ENCODE measurements around the gene PPP2R2B. TPM values are rescaled to one million over a fixed set of nuclear protein-coding genes. Genes with fewer than 3 reads are reported as not detected.

PPP2R2B gene
- total RNA-seq, 4 donors from 2014 or later = 0.20 to 1.9 (median 1.3) TPM

DNA sequence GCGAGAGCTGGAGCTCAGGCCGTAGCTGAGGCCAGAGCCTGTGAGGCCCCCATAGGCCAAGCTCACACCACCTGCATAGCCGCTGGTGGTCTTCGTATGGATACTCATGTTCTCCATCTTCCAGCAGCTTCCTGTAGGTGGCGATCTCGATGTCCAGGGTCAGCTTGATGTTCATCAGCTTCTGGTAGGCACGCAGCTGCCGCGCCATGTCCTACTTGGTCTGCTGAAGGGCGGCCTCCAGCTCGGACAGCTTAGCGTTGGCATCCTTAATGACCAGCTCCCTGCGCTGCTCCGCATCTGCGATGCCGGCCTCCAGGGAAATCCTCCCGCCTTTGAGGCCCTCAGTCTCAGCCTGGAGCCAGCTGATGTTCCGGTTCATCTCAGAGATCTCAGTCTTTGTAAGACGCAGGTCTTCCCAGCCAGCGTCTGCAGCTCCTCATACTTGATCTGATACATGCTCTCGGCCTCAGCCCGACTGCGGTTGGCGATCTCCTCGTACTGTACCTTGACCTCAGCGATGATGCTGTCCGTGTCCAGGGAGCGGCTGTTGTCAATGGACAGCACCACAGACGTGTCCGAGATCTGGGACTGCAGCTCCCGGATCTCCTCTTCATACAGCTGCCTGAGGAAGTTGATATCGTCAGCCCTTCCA, 172.1 kb downstream of the PPP2R2B start:
- H3K9me3 ChIP-seq = no peaks in the 10 kb centered on the region
- in situ Hi-C loops (cut with MboI; ENCODE audit: low pct_ligation_motif_present in 1 of 4, low pct_unique_long_range_greater_than_20kb in 1 of 4, low sequenced_read_pairs in 3 of 4) (no loop called here), intact Hi-C loops (cut with DNase I; ENCODE audit: low total_unique reads) (no loop called here)
- H3K36me3 ChIP-seq = no peaks in the 10 kb centered on the region
- DNase-seq = no peak
- no peak overlapping the region for H3K4me3 ChIP-seq
- H3K4me1 ChIP-seq = no peaks in the 10 kb centered on the region
- TF ChIP-seq POLR2AphosphoS5 (IDR thresholded peaks at IDR 0.05) (no peak), EP300 (IDR thresholded peaks at IDR 0.05; ENCODE audit: low read depth) (no peak), POLR2A (IDR thresholded peaks at IDR 0.05) (no peak)
- TF ChIP-seq, protein P1, sequence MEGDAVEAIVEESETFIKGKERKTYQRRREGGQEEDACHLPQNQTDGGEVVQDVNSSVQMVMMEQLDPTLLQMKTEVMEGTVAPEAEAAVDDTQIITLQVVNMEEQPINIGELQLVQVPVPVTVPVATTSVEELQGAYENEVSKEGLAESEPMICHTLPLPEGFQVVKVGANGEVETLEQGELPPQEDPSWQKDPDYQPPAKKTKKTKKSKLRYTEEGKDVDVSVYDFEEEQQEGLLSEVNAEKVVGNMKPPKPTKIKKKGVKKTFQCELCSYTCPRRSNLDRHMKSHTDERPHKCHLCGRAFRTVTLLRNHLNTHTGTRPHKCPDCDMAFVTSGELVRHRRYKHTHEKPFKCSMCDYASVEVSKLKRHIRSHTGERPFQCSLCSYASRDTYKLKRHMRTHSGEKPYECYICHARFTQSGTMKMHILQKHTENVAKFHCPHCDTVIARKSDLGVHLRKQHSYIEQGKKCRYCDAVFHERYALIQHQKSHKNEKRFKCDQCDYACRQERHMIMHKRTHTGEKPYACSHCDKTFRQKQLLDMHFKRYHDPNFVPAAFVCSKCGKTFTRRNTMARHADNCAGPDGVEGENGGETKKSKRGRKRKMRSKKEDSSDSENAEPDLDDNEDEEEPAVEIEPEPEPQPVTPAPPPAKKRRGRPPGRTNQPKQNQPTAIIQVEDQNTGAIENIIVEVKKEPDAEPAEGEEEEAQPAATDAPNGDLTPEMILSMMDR (IDR thresholded peaks at IDR 0.05) = no peak
- H3K27ac ChIP-seq = no peak overlapping the region
- H3K27me3 ChIP-seq = no peaks in the 10 kb centered on the region
- 93 to 100% methylated on average over 1 to 32 of the region's 32 CpGs for WGBS, 2 donors (ENCODE audit: low coverage in 1 of 2)

DNA sequence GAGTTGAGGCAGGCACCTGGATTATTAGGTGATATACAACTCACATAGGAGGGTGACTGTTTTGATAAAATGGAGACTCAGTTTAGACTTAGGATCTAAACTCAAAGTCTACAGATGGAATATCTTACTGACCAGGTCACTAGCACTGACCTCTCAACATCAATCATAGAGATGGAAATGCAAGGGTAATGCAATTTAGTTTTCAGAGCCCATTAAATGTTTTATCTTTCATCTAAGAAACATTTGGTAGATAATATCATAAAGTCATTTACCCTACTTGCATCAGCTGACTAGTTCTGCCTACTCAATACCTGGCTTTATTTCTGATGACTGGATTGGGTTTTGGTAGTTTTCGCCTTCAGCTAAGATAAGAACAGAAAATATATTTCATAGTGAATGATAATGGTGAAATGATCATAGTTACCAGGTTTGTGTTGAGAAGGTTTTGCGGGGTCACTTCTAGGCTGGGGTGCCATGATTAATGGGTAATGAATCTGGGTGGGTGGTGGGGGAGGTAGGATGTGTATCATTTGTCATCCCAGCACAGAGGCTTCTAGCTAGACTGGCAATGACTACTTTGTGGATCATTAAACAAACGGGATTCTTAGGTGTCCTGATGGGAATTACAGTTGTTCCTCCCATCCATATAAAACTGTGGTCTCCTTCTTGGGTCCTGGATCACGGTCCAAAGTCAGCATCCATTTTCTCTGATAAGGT, 173.4 kb downstream of the PPP2R2B start:
- DNase-seq = no peak
- in situ Hi-C loops (cut with MboI; ENCODE audit: low pct_ligation_motif_present in 1 of 4, low pct_unique_long_range_greater_than_20kb in 1 of 4, low sequenced_read_pairs in 3 of 4) = no loop called here
- no peaks in the 10 kb centered on the region for H3K27me3 ChIP-seq
- no peak overlapping the region for H3K4me3 ChIP-seq
- intact Hi-C loops (cut with DNase I; ENCODE audit: low total_unique reads) = no loop called here
- 31 to 77% methylated on average over 2 to 4 of the region's 4 CpGs for WGBS, 2 donors (ENCODE audit: low coverage in 1 of 2)
- H3K9me3 ChIP-seq = no peaks in the 10 kb centered on the region
- no peak overlapping the region for H3K27ac ChIP-seq
- no peaks in the 10 kb centered on the region for H3K36me3 ChIP-seq
- TF ChIP-seq EP300 (IDR thresholded peaks at IDR 0.05; ENCODE audit: low read depth) = no peak
- TF ChIP-seq POLR2AphosphoS5 (IDR thresholded peaks at IDR 0.05) = no peak
- no peak for TF ChIP-seq POLR2A (IDR thresholded peaks at IDR 0.05)
- TF ChIP-seq, protein P1 (IDR thresholded peaks at IDR 0.05) = no peak
- H3K4me1 ChIP-seq = no peaks in the 10 kb centered on the region

DNA sequence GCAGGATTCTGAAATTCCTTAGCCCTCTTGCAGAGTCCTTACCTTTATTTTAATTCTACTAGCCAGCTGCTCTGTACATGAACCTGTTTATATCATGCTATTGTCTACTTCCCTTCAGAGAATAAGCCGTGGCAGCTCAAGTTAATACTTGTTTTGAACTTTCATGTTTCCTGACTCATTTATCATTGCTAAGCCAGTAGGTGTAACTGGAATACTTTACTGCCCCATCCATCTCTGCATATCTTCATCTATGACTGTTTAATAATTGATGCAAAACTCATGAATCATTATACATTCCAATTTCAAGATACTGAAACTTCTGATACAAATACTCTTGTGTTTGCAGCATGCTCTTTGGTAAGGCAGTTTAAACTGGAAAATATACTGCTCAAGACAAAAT, 174.7 kb downstream of the PPP2R2B start:
- H3K9me3 ChIP-seq = no peaks in the 10 kb centered on the region
- no peak overlapping the region for H3K27ac ChIP-seq
- no peak for TF ChIP-seq EP300 (IDR thresholded peaks at IDR 0.05; ENCODE audit: low read depth)
- no peak for TF ChIP-seq POLR2AphosphoS5 (IDR thresholded peaks at IDR 0.05)
- no peak for TF ChIP-seq POLR2A (IDR thresholded peaks at IDR 0.05)
- TF ChIP-seq, protein P1 (IDR thresholded peaks at IDR 0.05) = no peak
- 26 to 46% methylated on average over 1 of the region's 1 CpG for WGBS, 2 donors (ENCODE audit: low coverage in 1 of 2)
- H3K27me3 ChIP-seq = no peaks in the 10 kb centered on the region
- DNase-seq = no peak
- H3K36me3 ChIP-seq = no peaks in the 10 kb centered on the region
- in situ Hi-C loops (cut with MboI; ENCODE audit: low pct_ligation_motif_present in 1 of 4, low pct_unique_long_range_greater_than_20kb in 1 of 4, low sequenced_read_pairs in 3 of 4) = no loop called here
- H3K4me1 ChIP-seq = no peaks in the 10 kb centered on the region
- H3K4me3 ChIP-seq = no peak overlapping the region
- intact Hi-C loops (cut with DNase I; ENCODE audit: low total_unique reads) = no loop called here

DNA sequence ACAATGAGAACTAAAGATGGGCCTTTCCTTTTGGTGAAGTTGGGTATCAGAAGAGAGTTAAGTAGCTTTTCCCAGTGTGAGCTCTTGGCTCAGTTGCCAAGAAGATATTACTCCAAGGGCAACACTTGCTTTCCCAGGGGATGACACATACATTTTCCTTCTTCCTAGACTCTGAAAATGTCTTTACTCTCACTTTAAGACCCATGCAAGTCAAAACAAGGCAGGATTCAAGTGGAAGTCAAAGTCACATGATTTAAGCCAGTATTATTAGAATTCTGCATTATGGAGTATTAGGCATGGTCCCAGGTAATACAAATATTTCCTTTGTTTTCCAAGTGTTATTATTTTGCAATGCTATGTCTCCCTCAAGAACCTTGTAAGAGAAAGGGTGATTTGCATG, 175.1 kb downstream of the PPP2R2B start:
- Histone ChIP-seq H3K27ac (no peak overlapping the region), H3K27me3 (no peaks in the 10 kb centered on the region), H3K36me3 (no peaks in the 10 kb centered on the region), H3K4me1 (no peaks in the 10 kb centered on the region), H3K9me3 (no peaks in the 10 kb centered on the region), H3K4me3 (no peak overlapping the region)
- intact Hi-C loops (cut with DNase I; ENCODE audit: low total_unique reads) (no loop called here), in situ Hi-C loops (cut with MboI; ENCODE audit: low pct_ligation_motif_present in 1 of 4, low pct_unique_long_range_greater_than_20kb in 1 of 4, low sequenced_read_pairs in 3 of 4) (no loop called here)
- DNase-seq = no peak
- TF ChIP-seq POLR2AphosphoS5 (IDR thresholded peaks at IDR 0.05) = no peak
- TF ChIP-seq, protein P1 (IDR thresholded peaks at IDR 0.05) = no peak
- TF ChIP-seq POLR2A (IDR thresholded peaks at IDR 0.05) = no peak
- TF ChIP-seq EP300 (IDR thresholded peaks at IDR 0.05; ENCODE audit: low read depth) = no peak

Measured in transverse colon (tissue), 4 donors.